H9 (cell line): Measurements from ENCODE around the gene SDHC. TPM values are rescaled to one million over a fixed set of nuclear protein-coding genes. Genes with fewer than 3 reads are reported as not detected.

Experiments used
- DNase-seq: peaks from one replicate; pipeline ENCODE4 v3.0.0-alpha.2; 2017
- H2AFZ ChIP-seq: one replicate; pipeline ENCODE4 v1.6.1; 2013; ENCODE audit warnings: mild to moderate bottlenecking, low read length, control low read depth, moderate library complexity
- H2AK5ac ChIP-seq: 2 replicates; pipeline ENCODE4 v1.6.1; 2013; ENCODE audit warnings: low read length, control low read depth, mixed read lengths; ENCODE audit not compliant: insufficient read length
- H2BK120ac ChIP-seq: one replicate; pipeline ENCODE4 v1.6.1; 2013; ENCODE audit warnings: low read depth, mild to moderate bottlenecking, low read length, control low read depth, inconsistent platforms; ENCODE audit not compliant: poor library complexity, severe bottlenecking
- H2BK12ac ChIP-seq: 2 replicates; pipeline ENCODE4 v1.6.1; 2013; ENCODE audit warnings: low read length, control low read depth, mixed read lengths, low read depth; ENCODE audit not compliant: insufficient read length
- H2BK15ac ChIP-seq: 2 replicates; pipeline ENCODE4 v1.6.1; 2013; ENCODE audit warnings: low read depth, low read length, control low read depth
- H2BK20ac ChIP-seq: one replicate; pipeline ENCODE4 v1.6.1; 2013; ENCODE audit warnings: low read depth, mild to moderate bottlenecking, low read length, control low read depth, inconsistent platforms; ENCODE audit not compliant: poor library complexity, severe bottlenecking
- H2BK5ac ChIP-seq: 2 replicates; pipeline ENCODE4 v1.6.1; 2013; ENCODE audit warnings: low read length, control low read depth, mixed read lengths; ENCODE audit not compliant: insufficient read length
- H3K14ac ChIP-seq: 2 replicates; pipeline ENCODE4 v1.6.1; 2013; ENCODE audit warnings: low read length, control low read depth; ENCODE audit not compliant: insufficient read depth
- H3K18ac ChIP-seq: 2 replicates; pipeline ENCODE4 v1.6.1; 2013; ENCODE audit warnings: low read depth, mild to moderate bottlenecking, mixed read lengths, low read length, control low read depth; ENCODE audit not compliant: insufficient read length
- H3K23ac ChIP-seq: 2 replicates; pipeline ENCODE4 v1.6.1; 2013; ENCODE audit warnings: low read length, control low read depth, mixed read lengths, low read depth; ENCODE audit not compliant: insufficient read length
- H3K23me2 ChIP-seq: 2 replicates; pipeline ENCODE4 v1.6.1; 2013; ENCODE audit warnings: low read depth, mild to moderate bottlenecking, mixed read lengths, low read length, control low read depth; ENCODE audit not compliant: insufficient read length, poor library complexity, severe bottlenecking
- H3K27ac ChIP-seq: 2 replicates; pipeline ENCODE4 v1.5.1; 2013; ENCODE audit warnings: low read length, control low read depth, mixed read lengths, low read depth; ENCODE audit not compliant: insufficient read length
- H3K27me3 ChIP-seq: 2 replicates; pipeline ENCODE4 v1.6.1; 2013; ENCODE audit warnings: low read length, control low read depth, inconsistent platforms; ENCODE audit not compliant: insufficient read depth
- H3K4ac ChIP-seq: 2 replicates; pipeline ENCODE4 v1.6.1; 2013; ENCODE audit warnings: low read depth, mild to moderate bottlenecking, control low read depth, inconsistent platforms, low read length, moderate library complexity
- H3K4me1 ChIP-seq: 2 replicates; pipeline ENCODE4 v1.6.1; 2013; ENCODE audit warnings: low read length, control low read depth, inconsistent platforms; ENCODE audit not compliant: insufficient read depth
- H3K4me2 ChIP-seq: 2 replicates; pipeline ENCODE4 v1.6.1; 2013; ENCODE audit warnings: low read length, control low read depth, mixed read lengths; ENCODE audit not compliant: insufficient read length, insufficient read depth
- H3K56ac ChIP-seq: 2 replicates; pipeline ENCODE4 v1.6.1; 2013; ENCODE audit warnings: low read depth, mild to moderate bottlenecking, mixed read lengths, low read length, control low read depth; ENCODE audit not compliant: insufficient read length
- H3K79me1 ChIP-seq: 2 replicates; pipeline ENCODE4 v1.6.1; 2013; ENCODE audit warnings: low read depth, mild to moderate bottlenecking, moderate library complexity, low read length, control low read depth, inconsistent platforms; ENCODE audit not compliant: insufficient read depth, poor library complexity, severe bottlenecking
- H3K79me2 ChIP-seq: 2 replicates; pipeline ENCODE4 v1.6.1; 2013; ENCODE audit warnings: low read length, control low read depth, inconsistent platforms; ENCODE audit not compliant: insufficient read depth
- H3K9ac ChIP-seq: 2 replicates; pipeline ENCODE4 v1.6.1; 2013; ENCODE audit warnings: low read length, control low read depth, mixed read lengths; ENCODE audit not compliant: insufficient read length; ENCODE audit errors: extremely low read depth
- H3K9me3 ChIP-seq: one replicate; pipeline ENCODE4 v1.6.1; 2013; ENCODE audit warnings: low read depth, low read length, inconsistent platforms; ENCODE audit not compliant: control insufficient read depth
- H3T11ph ChIP-seq: one replicate; pipeline ENCODE4 v1.6.1; 2013; ENCODE audit warnings: mild to moderate bottlenecking, low read length, control low read depth, inconsistent platforms
- H4K20me1 ChIP-seq: one replicate; pipeline ENCODE4 v1.6.1; 2013; ENCODE audit not compliant: control insufficient read depth, insufficient read length, insufficient read depth
- H4K5ac ChIP-seq: 2 replicates; pipeline ENCODE4 v1.6.1; 2013; ENCODE audit warnings: low read depth, mild to moderate bottlenecking, mixed read lengths, low read length, control low read depth; ENCODE audit not compliant: insufficient read length
- H4K8ac ChIP-seq: replicated peaks from 2 replicates; pipeline ENCODE4 v1.6.1; 2013; ENCODE audit warnings: low read length, control low read depth, mixed read lengths, low read depth; ENCODE audit not compliant: insufficient read length
- H4K91ac ChIP-seq: 2 replicates; pipeline ENCODE4 v1.6.1; 2013; ENCODE audit warnings: low read depth, mild to moderate bottlenecking, moderate library complexity, mixed read lengths, low read length, control low read depth; ENCODE audit not compliant: insufficient read length
- H3K27ac Mint-ChIP-seq, 3 experiments: 2 replicates in 2 of 3; 3 replicates in 1 of 3; pipeline ENCODE4 v1.8.0; 2020 to 2021; ENCODE audit warnings: mixed read lengths in 3 of 3, mild to moderate bottlenecking in 1 of 3, moderate library complexity in 1 of 3
- H3K27me3 Mint-ChIP-seq: 2 replicates; pipeline ENCODE4 v1.8.0; 2021; ENCODE audit warnings: low read depth, mild to moderate bottlenecking, moderate library complexity, mixed read lengths
- H3K36me3 Mint-ChIP-seq, 3 experiments: 2 replicates in 2 of 3; 3 replicates in 1 of 3; pipeline ENCODE4 v1.8.0; 2020 to 2021; ENCODE audit warnings: low read depth in 3 of 3, mixed read lengths in 3 of 3; ENCODE audit not compliant: insufficient read depth in 1 of 3
- H3K4me1 Mint-ChIP-seq, 2 experiments: 2 replicates each; pipeline ENCODE4 v1.8.0; 2020; ENCODE audit warnings: mixed read lengths in 2 of 2
- H3K4me3 Mint-ChIP-seq, 2 experiments: 2 replicates in 1 of 2; 3 replicates in 1 of 2; pipeline ENCODE4 v1.8.0; 2020 to 2021; ENCODE audit warnings: mild to moderate bottlenecking in 2 of 2, mixed read lengths in 2 of 2, moderate library complexity in 1 of 2
- H3K9me3 Mint-ChIP-seq, 2 experiments: 2 replicates in 1 of 2; 3 replicates in 1 of 2; pipeline ENCODE4 v1.8.0; 2020; ENCODE audit warnings: mild to moderate bottlenecking in 2 of 2, mixed read lengths in 2 of 2, moderate library complexity in 1 of 2
- CTCF ChIP-seq: fragments of 200-600 bp; sonication (generic); conservative IDR thresholded peaks from 3 replicates; pipeline ENCODE4 v1.8.0; 2021; ENCODE audit warnings: antibody characterized with exemption, mild to moderate bottlenecking
- total RNA-seq: library from RNA; stranded (reverse); gene quantifications from 2 replicates; pipeline ENCODE4 v1.2.1, GENCODE V29; 2021

Gene SDHC
- total RNA-seq, 1 experiment from 2014 or later = 198 TPM

GRCh38 chr1:161365207-161365606, 51.0 kb downstream of the SDHC start:
- H2BK15ac ChIP-seq = no peak overlapping the region
- no peak overlapping the region for H3K4ac ChIP-seq
- H2BK12ac ChIP-seq = no peak overlapping the region
- H4K5ac ChIP-seq = no peak overlapping the region
- H3K56ac ChIP-seq = no peak overlapping the region
- H3K23ac ChIP-seq = no peak overlapping the region
- no peaks in the 10 kb centered on the region for H3K79me1 ChIP-seq
- no peaks in the 10 kb centered on the region for H3K79me2 ChIP-seq
- Mint-ChIP-seq H3K36me3 (peaks cover 2 to 24% (median 22%) of the 10 kb centered on the region in 3 experiments; a peak in 5 of 7 replicates), H3K4me1 (peaks cover 12 to 16% of the 10 kb centered on the region in 2 experiments), H3K27me3 (no peaks in the 10 kb centered on the region), H3K4me3 (no peak overlapping the region), H3K9me3 (no peaks in the 10 kb centered on the region), H3K27ac (0 out of 7 replicates have a peak overlapping the region, but pooled peaks of 1 of the 3 experiments have one; percentile 3)
- H3K14ac ChIP-seq = no peak overlapping the region
- H2BK120ac ChIP-seq = no peak overlapping the region
- H3K27me3 ChIP-seq = no peaks in the 10 kb centered on the region
- no peak overlapping the region for H3T11ph ChIP-seq
- no peak for TF ChIP-seq CTCF
- H3K9me3 ChIP-seq = no peaks in the 10 kb centered on the region
- H2BK20ac ChIP-seq = no peak overlapping the region
- no peak overlapping the region for H2AFZ ChIP-seq
- H3K27ac ChIP-seq = no peak overlapping the region
- no peak overlapping the region for H4K8ac ChIP-seq
- H3K18ac ChIP-seq = no peak overlapping the region
- no peak overlapping the region for H3K4me2 ChIP-seq
- no peak for DNase-seq
- H3K4me1 ChIP-seq = no peaks in the 10 kb centered on the region; the same call in 1 of the 2 replicates
- H2AK5ac ChIP-seq = no peak overlapping the region
- no peak overlapping the region for H2BK5ac ChIP-seq
- no peaks in the 10 kb centered on the region for H4K20me1 ChIP-seq
- no peak overlapping the region for H4K91ac ChIP-seq
- H3K23me2 ChIP-seq = no peaks in the 10 kb centered on the region
- H3K9ac ChIP-seq = no peak overlapping the region
